H1 (cell line): Measurements from ENCODE around the gene RFPL3. TPM values are rescaled to one million over a fixed set of nuclear protein-coding genes. Genes with fewer than 3 reads are reported as not detected.
A peak's percentile ranks its signal among the peaks of the same experiment; 100 is the strongest.

ENCODE experiments used
- CTCF ChIA-PET: fragments of 300-600 bp; sonication (Branson Sonifier 250); formaldehyde crosslinking; loops from one replicate; lab custom pipeline; 2021; ENCODE audit not compliant: partially characterized antibody; lab: Charles Lee
- POLR2A ChIA-PET: fragments of 300-600 bp; sonication (Branson Sonifier 250); formaldehyde crosslinking; loops from one replicate; lab custom pipeline; 2021; ENCODE audit warnings: inconsistent platforms; ENCODE audit not compliant: partially characterized antibody; lab: Charles Lee
- DNase-seq, 2 experiments: peaks; one replicate each; pipeline versions ENCODE4 v3.0.0 to v3.0.0-alpha.2; 2010 to 2022; ENCODE audit warnings: low spot score in 2 of 2, low read depth in 1 of 2, mixed read lengths in 1 of 2
- FAIRE-seq: peaks from 2 replicates; lab custom pipeline; 2011; peaks lifted over from hg19 to GRCh38; lab: Jason Lieb, UNC
- H2AFZ ChIP-seq: 2 replicates; pipeline ENCODE4 v1.8.1; 2012; ENCODE audit warnings: low read length, inconsistent platforms
- H2AK5ac ChIP-seq: 2 replicates; pipeline ENCODE4 v1.6.1; 2013; ENCODE audit warnings: low read depth, low read length
- H2BK120ac ChIP-seq: replicated peaks from 2 replicates; pipeline ENCODE3; 2013; ENCODE audit warnings: low read depth, low read length, inconsistent platforms
- H2BK12ac ChIP-seq: 2 replicates; pipeline ENCODE4 v1.6.1; 2013; ENCODE audit warnings: low read depth, low read length
- H2BK15ac ChIP-seq: 2 replicates; pipeline ENCODE4 v1.6.1; 2013; ENCODE audit warnings: low read length
- H2BK20ac ChIP-seq: 2 replicates; pipeline ENCODE4 v1.6.1; 2013; ENCODE audit warnings: low read length
- H2BK5ac ChIP-seq: 2 replicates; pipeline ENCODE4 v1.6.1; 2013; ENCODE audit warnings: low read depth, low read length
- H3K14ac ChIP-seq: 2 replicates; pipeline ENCODE4 v1.6.1; 2013; ENCODE audit warnings: inconsistent platforms; ENCODE audit not compliant: insufficient read length
- H3K18ac ChIP-seq: 2 replicates; pipeline ENCODE4 v1.6.1; 2013; ENCODE audit warnings: low read length; ENCODE audit errors: extremely low read depth
- H3K23ac ChIP-seq: 2 replicates; pipeline ENCODE4 v1.6.1; 2013; ENCODE audit warnings: inconsistent platforms; ENCODE audit not compliant: insufficient read length
- H3K23me2 ChIP-seq: 2 replicates; pipeline ENCODE4 v1.6.1; 2013; ENCODE audit warnings: low read depth, low read length
- H3K27ac ChIP-seq: 2 replicates; pipeline ENCODE4 v1.6.1; 2011; ENCODE audit warnings: low read depth, low read length, inconsistent platforms
- H3K27me3 ChIP-seq, 4 experiments: replicated peaks in 1 of 4; 1 replicate in 1 of 4; 2 replicates in 3 of 4; pipeline versions ENCODE4 v1.6.1 to v1.8.1; 2011 to 2013; ENCODE audit warnings: low read length in 3 of 4, mild to moderate bottlenecking in 3 of 4, inconsistent platforms in 2 of 4, mixed read lengths in 2 of 4, moderate library complexity in 1 of 4; ENCODE audit not compliant: control insufficient read depth in 3 of 4, insufficient read depth in 3 of 4; ENCODE audit errors: extremely low read depth in 1 of 4
- H3K36me3 ChIP-seq, 4 experiments: 2 replicates each; pipeline versions ENCODE4 v1.6.1 to v1.8.1; 2011 to 2013; ENCODE audit warnings: mild to moderate bottlenecking in 4 of 4, low read length in 3 of 4, moderate library complexity in 2 of 4, control low read depth in 1 of 4, inconsistent platforms in 1 of 4; ENCODE audit not compliant: insufficient read depth in 4 of 4, control insufficient read depth in 2 of 4
- H3K4ac ChIP-seq: replicated peaks from 2 replicates; pipeline ENCODE3; 2013; ENCODE audit warnings: low read length, low read depth, mixed read lengths, inconsistent platforms; ENCODE audit not compliant: insufficient read length
- H3K4me1 ChIP-seq, 4 experiments: replicated peaks in 1 of 4; 1 replicate in 1 of 4; 2 replicates in 3 of 4; pipeline versions ENCODE4 v1.6.1 to v1.8.1; 2011 to 2013; ENCODE audit warnings: low read length in 3 of 4, inconsistent platforms in 2 of 4, mixed read lengths in 1 of 4; ENCODE audit not compliant: insufficient read depth in 4 of 4, control insufficient read depth in 3 of 4
- H3K4me2 ChIP-seq, 2 experiments: 2 replicates each; pipeline versions ENCODE4 v1.6.1 to v1.8.1; 2011 to 2013; ENCODE audit warnings: low read depth in 2 of 2, low read length in 2 of 2, control low read depth in 1 of 2, inconsistent platforms in 1 of 2, mild to moderate bottlenecking in 1 of 2; ENCODE audit not compliant: insufficient read depth in 1 of 2
- H3K4me3 ChIP-seq, 4 experiments: fragments of 200-600, 300-600 bp in 1 of 4; sonication (generic), shearing (Covaris generic), sonication (Bioruptor Twin) in 1 of 4; 2 replicates each; pipeline versions ENCODE4 v1.5.1 to v1.8.1; 2011 to 2016; ENCODE audit warnings: low read length in 4 of 4, low read depth in 3 of 4, control low read depth in 2 of 4, inconsistent platforms in 2 of 4, mild to moderate bottlenecking in 2 of 4, mixed read lengths in 1 of 4, moderate library complexity in 1 of 4; ENCODE audit not compliant: insufficient read depth in 2 of 4; ENCODE audit errors: extremely low read depth in 1 of 4
- H3K56ac ChIP-seq: replicated peaks from 2 replicates; pipeline ENCODE3; 2013; ENCODE audit warnings: low read depth, mild to moderate bottlenecking, mixed read lengths, low read length, inconsistent platforms; ENCODE audit not compliant: insufficient read length
- H3K79me1 ChIP-seq: 2 replicates; pipeline ENCODE4 v1.6.1; 2013; ENCODE audit warnings: low read depth, low read length, control low read depth
- H3K79me2 ChIP-seq, 2 experiments: 2 replicates each; pipeline versions ENCODE4 v1.6.1 to v1.8.1; 2012 to 2013; ENCODE audit warnings: low read length in 2 of 2, mild to moderate bottlenecking in 2 of 2, inconsistent platforms in 1 of 2; ENCODE audit not compliant: insufficient read depth in 2 of 2, control insufficient read depth in 1 of 2
- H3K9ac ChIP-seq, 4 experiments: replicated peaks in 1 of 4; 1 replicate in 1 of 4; 2 replicates in 3 of 4; pipeline versions ENCODE4 v1.6.1 to v1.8.1; 2011 to 2013; ENCODE audit warnings: low read depth in 3 of 4, low read length in 3 of 4, control low read depth in 2 of 4, mild to moderate bottlenecking in 2 of 4, moderate library complexity in 2 of 4, inconsistent platforms in 1 of 4; ENCODE audit errors: extremely low read depth in 1 of 4
- H3K9me3 ChIP-seq, 2 experiments: 2 replicates each; pipeline versions ENCODE4 v1.6.1 to v1.8.1; 2012 to 2013; ENCODE audit warnings: mild to moderate bottlenecking in 2 of 2, moderate library complexity in 2 of 2, control low read depth in 1 of 2, inconsistent platforms in 1 of 2, low read depth in 1 of 2, low read length in 1 of 2, mixed read lengths in 1 of 2; ENCODE audit not compliant: insufficient read depth in 2 of 2
- H4K20me1 ChIP-seq, 2 experiments: replicated peaks in 1 of 2; 2 replicates each; pipeline versions ENCODE3 to v1.8.1; 2011 to 2013; ENCODE audit warnings: inconsistent platforms in 2 of 2, low read length in 2 of 2, mild to moderate bottlenecking in 1 of 2; ENCODE audit not compliant: insufficient read depth in 2 of 2, control insufficient read depth in 1 of 2
- H4K5ac ChIP-seq: 2 replicates; pipeline ENCODE4 v1.6.1; 2013; ENCODE audit warnings: low read length, low read depth, mixed read lengths, inconsistent platforms; ENCODE audit not compliant: insufficient read length
- H4K8ac ChIP-seq: 2 replicates; pipeline ENCODE4 v1.8.0; 2013; ENCODE audit warnings: mild to moderate bottlenecking, moderate library complexity, low read length, inconsistent platforms; ENCODE audit not compliant: insufficient read depth; ENCODE audit errors: extremely low read depth
- H4K91ac ChIP-seq: replicated peaks from 2 replicates; pipeline ENCODE3; 2013; ENCODE audit warnings: low read length, mixed read lengths, inconsistent platforms; ENCODE audit not compliant: insufficient read length
- ASH2L ChIP-seq: fragments of 200-600, 300-600 bp; sonication (generic); IDR thresholded peaks from one replicate; pipeline ENCODE4 v1.7.1; 2017; ENCODE audit warnings: low read length
- CREB1 ChIP-seq: IDR thresholded peaks from 2 replicates; pipeline ENCODE4 v1.6.1; 2012; ENCODE audit warnings: inconsistent platforms
- KDM4A ChIP-seq: IDR thresholded peaks from one replicate; pipeline ENCODE4 v1.7.1; 2012; ENCODE audit warnings: low read depth, mild to moderate bottlenecking, moderate library complexity, low read length, inconsistent platforms; ENCODE audit not compliant: severe bottlenecking
- POLR2A ChIP-seq, 2 experiments: IDR thresholded peaks; 1 replicate in 1 of 2; 2 replicates in 1 of 2; pipeline ENCODE4 v1.6.1; 2011; ENCODE audit warnings: low read depth in 2 of 2, low read length in 2 of 2, mild to moderate bottlenecking in 2 of 2; ENCODE audit errors: control extremely low read depth in 1 of 2
- POLR2AphosphoS5 ChIP-seq: IDR thresholded peaks from 2 replicates; pipeline ENCODE4 v1.6.1; 2011; ENCODE audit warnings: low read depth, low read length
- SP2 ChIP-seq: IDR thresholded peaks from 2 replicates; pipeline ENCODE4 v1.6.1; 2012; ENCODE audit warnings: mild to moderate bottlenecking, low read length, inconsistent platforms
- SP4 ChIP-seq: IDR thresholded peaks from 2 replicates; pipeline ENCODE4 v1.6.1; 2012; ENCODE audit warnings: low read length, inconsistent platforms
- USF2 ChIP-seq: IDR thresholded peaks from 2 replicates; pipeline ENCODE4 v1.6.1; 2011; ENCODE audit warnings: low read length, improper control_type of control experiment
- ZNF274 ChIP-seq: IDR thresholded peaks from 2 replicates; pipeline ENCODE4 v1.7.0; 2012; ENCODE audit warnings: low read length, borderline replicate concordance; ENCODE audit errors: extremely low read depth
- WGBS, 2 experiments: shearing (Covaris generic) in 1 of 2; methylation state at CpG; one replicate each; pipeline versions ENCODE4 v1.1.6 to v1.1.7; 2013 to 2015; ENCODE audit warnings: low lambda C conversion rate in 2 of 2, mixed read lengths in 2 of 2, inconsistent platforms in 1 of 2, low coverage in 1 of 2, missing lambda C conversion rate in 1 of 2; ENCODE audit not compliant: insufficient replicate concordance in 2 of 2, insufficient coverage in 1 of 2, insufficient read length in 1 of 2; ENCODE audit errors: extremely low coverage in 1 of 2, missing lambda C conversion rate in 1 of 2; 5-methylcytosine and 5-hydroxymethylcytosine counted together
- polyA plus RNA-seq, 7 experiments: library from polyadenylated mRNA; depleted of rRNA in 3 of 7; stranded (reverse) in 5 of 7; unstranded in 2 of 7; fragments of >200 nt in 5 of 7; fragments of 200-250 nt in 2 of 7; gene quantifications; 1 replicate in 5 of 7; 2 replicates in 1 of 7; 4 replicates in 1 of 7; pipeline versions ENCODE4 v1.2.1 to v1.2.3, GENCODE V29; 2011 to 2013; ENCODE audit warnings: missing spikeins in 2 of 7, mixed read lengths in 2 of 7
- total RNA-seq: library from RNA; stranded (reverse); fragmentation: NEBNext Ultra II Directional; extraction: Animal tissue kit (Norgen Biotek cat#: 25700); gene quantifications from 2 replicates; pipeline ENCODE4 v1.2.1, GENCODE V29; 2021

The RFPL3 gene
- total and polyA plus RNA-seq, 2 of the 8 experiments (the other 6 are each of a cell fraction or from before 2014, with no cell fraction given) = 0.08 to 0.24 TPM

DNA sequence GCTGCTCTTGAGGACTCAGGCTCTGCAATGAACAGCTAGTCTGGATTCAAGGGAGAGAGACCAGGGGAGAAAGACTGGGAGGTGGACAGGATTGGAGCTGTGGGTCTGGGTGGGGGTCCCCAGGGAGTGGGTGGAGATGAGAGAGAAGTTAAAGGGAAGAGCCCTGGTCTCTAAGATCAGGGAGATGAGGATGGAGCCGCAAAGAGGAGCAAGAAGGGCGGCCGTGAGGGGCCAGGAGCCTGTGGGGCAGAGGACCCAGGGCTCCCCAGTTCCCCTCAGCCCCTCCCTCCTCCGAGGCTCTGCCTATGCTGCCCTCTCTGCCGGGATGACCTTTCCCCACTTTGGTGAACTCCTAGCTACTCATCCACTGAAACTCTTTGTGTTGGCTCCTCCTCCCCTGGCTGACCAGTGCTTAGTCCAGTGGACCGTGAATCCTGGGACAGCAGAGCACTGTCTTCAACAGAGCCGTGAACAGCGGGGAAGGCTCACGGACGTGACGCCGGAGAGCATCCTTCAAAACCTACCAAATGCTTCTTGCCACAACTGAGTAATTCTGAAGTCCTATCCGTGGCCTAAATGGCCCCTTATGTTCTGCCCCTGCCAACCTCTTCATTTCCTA, 16.4 kb upstream of the RFPL3 start:
- Histone ChIP-seq H3K79me2 (no peaks in the 10 kb centered on the region), H3K14ac (no peak overlapping the region), H3K18ac (no peak overlapping the region), H3K9ac (no peak overlapping the region), H3K9me3 (no peaks in the 10 kb centered on the region), H3K27ac (no peak overlapping the region), H2BK15ac (peak overlapping the region; percentile 40; the same call in 1 of the 2 replicates), H3K79me1 (no peaks in the 10 kb centered on the region), H2BK5ac (no peak overlapping the region), H3K23me2 (no peaks in the 10 kb centered on the region), H3K4ac (no peak overlapping the region)
- CTCF ChIA-PET = interaction anchor here (0.6 to 2.1 kb wide), 3 partner anchors 9 to 259 kb away, joined by 3 to 6 read pairs (median 5); no protein-coding TSS in a partner anchor
- 86% methylated on average over 13 of the region's 13 CpGs; no CpG with 5 or more reads in 1 of the 2 experiments for WGBS, 2 experiments
- TF ChIP-seq SP2 (no peak), USF2 (no peak), ZNF274 (no peak), CREB1 (no peak), KDM4A (no peak), SP4 (no peak), POLR2AphosphoS5 (no peak), ASH2L (no peak), POLR2A (IDR thresholded peaks at IDR 0.05; ENCODE audit: control extremely low read depth in 1 of 2, low read depth in 2 of 2, low read length in 2 of 2) (no peak)
- TF ChIP-seq, all 59 proteins: peak for 0
- Histone ChIP-seq H3K4me1 (peaks cover 0 to 3% (median 1%) of the 10 kb centered on the region in 4 experiments; a peak in 1 of 7 replicates), H4K20me1 (no peaks in the 10 kb centered on the region), H2BK120ac (no peak overlapping the region), H4K91ac (no peak overlapping the region), H3K36me3 (no peaks in the 10 kb centered on the region), H3K23ac (no peak overlapping the region), H2AK5ac (no peak overlapping the region), H2AFZ (0 out of 2 replicates have a peak overlapping the region, but pooled peaks have one; percentile 41), H2BK20ac (peak overlapping the region; percentile 35; the same call in 1 of the 2 replicates), H3K4me2 (no peak overlapping the region), H3K27me3 (no peaks in the 10 kb centered on the region), H3K56ac (no peak overlapping the region), H4K5ac (no peak overlapping the region), H3K4me3 (no peak overlapping the region), H4K8ac (no peak overlapping the region), H2BK12ac (no peak overlapping the region)
- POLR2A ChIA-PET = interaction anchor here (1.9 kb wide), 1 partner anchor 9 kb away, joined by 4 read pairs; no protein-coding TSS in a partner anchor
- no peak for FAIRE-seq
- DNase-seq = peak in 1 of 2 experiments; percentile 43
